Transverse colon (tissue), 4 donors: ENCODE measurements around the gene GSAP.

ENCODE experiments used
- EP300 ChIP-seq: sonication (generic); formaldehyde crosslinking; IDR thresholded peaks from one replicate; pipeline ENCODE4 v1.6.1; 2017; ENCODE audit warnings: antibody characterized with exemption, low read depth
- POLR2A ChIP-seq: fragments of 450-650 bp; IDR thresholded peaks from one replicate; pipeline ENCODE4 v1.6.1; 2016; ENCODE audit warnings: antibody characterized with exemption, mild to moderate bottlenecking, moderate library complexity
- POLR2AphosphoS5 ChIP-seq, 3 donors: sonication (generic); formaldehyde crosslinking; IDR thresholded peaks; one replicate each; pipeline ENCODE4 v1.6.1; 2016; ENCODE audit warnings: antibody characterized with exemption in 3 of 3
- TF ChIP-seq, protein P1 (sequence below), 5 experiments: fragments of 200-600 bp in 3 of 5; fragments of 450-650 bp in 2 of 5; sonication (generic) in 3 of 5; IDR thresholded peaks; 1 replicate in 2 of 5; 2 replicates in 3 of 5; pipeline ENCODE4 v1.5.1; 2016 to 2017; ENCODE audit warnings: antibody characterized with exemption in 5 of 5, inconsistent platforms in 3 of 5, mild to moderate bottlenecking in 2 of 5, moderate library complexity in 1 of 5

DNA sequence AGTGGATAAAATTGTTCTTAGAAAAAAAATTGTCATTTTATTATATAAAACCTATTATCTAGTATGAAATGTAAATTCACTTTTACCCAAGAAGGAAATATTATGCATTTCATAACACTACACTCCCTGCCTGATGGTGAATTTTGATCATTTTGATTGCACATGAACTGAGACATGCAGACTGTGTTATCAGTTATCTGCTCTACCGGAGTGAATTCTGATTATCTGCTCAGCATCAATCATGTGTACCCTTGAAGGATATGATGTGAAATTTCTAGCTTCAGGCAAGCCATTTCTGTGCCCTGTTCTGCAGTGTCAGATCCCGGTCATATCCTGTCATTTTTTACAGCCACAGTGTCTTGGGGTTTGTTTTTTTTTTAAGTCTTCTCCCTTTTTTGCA, 131.5 kb downstream of the GSAP start:
- TF ChIP-seq, protein P1, sequence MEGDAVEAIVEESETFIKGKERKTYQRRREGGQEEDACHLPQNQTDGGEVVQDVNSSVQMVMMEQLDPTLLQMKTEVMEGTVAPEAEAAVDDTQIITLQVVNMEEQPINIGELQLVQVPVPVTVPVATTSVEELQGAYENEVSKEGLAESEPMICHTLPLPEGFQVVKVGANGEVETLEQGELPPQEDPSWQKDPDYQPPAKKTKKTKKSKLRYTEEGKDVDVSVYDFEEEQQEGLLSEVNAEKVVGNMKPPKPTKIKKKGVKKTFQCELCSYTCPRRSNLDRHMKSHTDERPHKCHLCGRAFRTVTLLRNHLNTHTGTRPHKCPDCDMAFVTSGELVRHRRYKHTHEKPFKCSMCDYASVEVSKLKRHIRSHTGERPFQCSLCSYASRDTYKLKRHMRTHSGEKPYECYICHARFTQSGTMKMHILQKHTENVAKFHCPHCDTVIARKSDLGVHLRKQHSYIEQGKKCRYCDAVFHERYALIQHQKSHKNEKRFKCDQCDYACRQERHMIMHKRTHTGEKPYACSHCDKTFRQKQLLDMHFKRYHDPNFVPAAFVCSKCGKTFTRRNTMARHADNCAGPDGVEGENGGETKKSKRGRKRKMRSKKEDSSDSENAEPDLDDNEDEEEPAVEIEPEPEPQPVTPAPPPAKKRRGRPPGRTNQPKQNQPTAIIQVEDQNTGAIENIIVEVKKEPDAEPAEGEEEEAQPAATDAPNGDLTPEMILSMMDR (IDR thresholded peaks at IDR 0.05) = no peak
- TF ChIP-seq POLR2AphosphoS5 (IDR thresholded peaks at IDR 0.05) (no peak), POLR2A (no peak), EP300 (no peak)
